GM12878 (cell line): ENCODE measurements around the gene USP12. TPM values are rescaled to one million over a fixed set of nuclear protein-coding genes. Genes with fewer than 3 reads are reported as not detected.

Source experiments
- ATAC-seq: fragments of 200-7000 bp; cut with Tn5 transposase; 3 replicates; pipeline ENCODE4 v1.9.1; 2020; ENCODE audit warnings: mild to moderate bottlenecking, moderate library complexity
- BruUV-seq: library from RNA; stranded (reverse); fragments of 400-500 nt; replicated peaks from 2 replicates; lab custom pipeline; 2021; lab: Mats Ljungman, UMichigan
- CTCF ChIA-PET: fragments of 300-600 bp; sonication (Branson Sonifier 250); formaldehyde crosslinking; extraction: SDS; loops from one replicate; lab custom pipeline; 2021; ENCODE audit warnings: inconsistent platforms; lab: Yijun Ruan, JAX
- POLR2A ChIA-PET: fragments of 350-600 bp; formaldehyde crosslinking; extraction: SDS; loops from one replicate; lab custom pipeline; 2021; ENCODE audit warnings: inconsistent platforms; lab: Charles Lee
- RAD21 ChIA-PET: fragments of 300-600 bp; sonication (Branson Sonifier 250); formaldehyde crosslinking; loops from one replicate; lab custom pipeline; 2023; ENCODE audit warnings: antibody characterized with exemption; ENCODE audit not compliant: unreplicated experiment; lab: Charles Lee
- SMC1A ChIA-PET: fragments of 300-600 bp; sonication (Branson Sonifier 250); formaldehyde crosslinking; loops from one replicate; lab custom pipeline; 2023; ENCODE audit not compliant: unreplicated experiment, uncharacterized antibody; lab: Charles Lee
- DNase-seq: peaks from one replicate; pipeline ENCODE4 v3.0.0-alpha.2; 2011; ENCODE audit warnings: low read depth, low spot score
- FAIRE-seq: peaks from 3 replicates; lab custom pipeline; 2011; peaks lifted over from hg19 to GRCh38; lab: Jason Lieb, UNC
- H2AFZ ChIP-seq: 2 replicates; pipeline ENCODE4 v1.6.0; 2011; ENCODE audit warnings: low read depth, low read length, control low read depth; ENCODE audit not compliant: control insufficient read depth
- H3K27ac ChIP-seq: 2 replicates; pipeline ENCODE4 v1.5.1; 2011; ENCODE audit warnings: control low read depth; ENCODE audit not compliant: control insufficient read depth, insufficient read depth
- H3K27me3 ChIP-seq, 2 experiments: replicated peaks in 1 of 2; 2 replicates each; pipeline versions ENCODE4 v1.6.0 to v1.6.1; 2011; ENCODE audit warnings: low read length in 1 of 2; ENCODE audit not compliant: control insufficient read depth in 2 of 2, insufficient read depth in 2 of 2
- H3K36me3 ChIP-seq, 2 experiments: 2 replicates each; pipeline ENCODE4 v1.5.1; 2011; ENCODE audit warnings: low read length in 1 of 2; ENCODE audit not compliant: control insufficient read depth in 2 of 2, insufficient read depth in 2 of 2
- H3K4me1 ChIP-seq: 2 replicates; pipeline ENCODE4 v1.6.1; 2011; ENCODE audit warnings: mild to moderate bottlenecking, low read length, moderate library complexity, mixed read lengths; ENCODE audit not compliant: control insufficient read depth, insufficient read depth
- H3K4me2 ChIP-seq: 2 replicates; pipeline ENCODE4 v1.6.0; 2011; ENCODE audit warnings: control low read depth; ENCODE audit not compliant: control insufficient read depth, insufficient read depth
- H3K4me3 ChIP-seq: fragments of 200-600 bp; sonication (generic); 2 replicates; pipeline ENCODE4 v1.5.1; 2016
- H3K79me2 ChIP-seq: 2 replicates; pipeline ENCODE4 v1.6.0; 2011; ENCODE audit warnings: low read length; ENCODE audit not compliant: control insufficient read depth, insufficient read depth
- H3K9ac ChIP-seq: 2 replicates; pipeline ENCODE4 v1.8.0; 2011; ENCODE audit warnings: low read length, control low read depth, mixed read lengths; ENCODE audit not compliant: control insufficient read depth, insufficient read depth
- H3K9me3 ChIP-seq: replicated peaks from 3 replicates; pipeline ENCODE4 v1.5.1; 2011; ENCODE audit warnings: mild to moderate bottlenecking, low read length; ENCODE audit not compliant: control insufficient read depth, insufficient read depth
- H4K20me1 ChIP-seq: 2 replicates; pipeline ENCODE4 v1.6.0; 2011; ENCODE audit not compliant: control insufficient read depth, insufficient read depth
- BACH1 ChIP-seq: fragments of 450-650 bp; IDR thresholded peaks from 2 replicates; pipeline ENCODE4 v1.6.1; 2017; ENCODE audit warnings: mild to moderate bottlenecking, borderline replicate concordance
- BCL11A ChIP-seq: IDR thresholded peaks from 2 replicates; pipeline ENCODE4 v1.6.1; 2011; ENCODE audit warnings: low read depth, low read length
- CHD2 ChIP-seq: IDR thresholded peaks from 2 replicates; pipeline ENCODE4 v1.6.1; 2011; ENCODE audit warnings: low read depth, low read length, improper control_type of control experiment, borderline replicate concordance
- EED ChIP-seq: sonication (generic); IDR thresholded peaks from 2 replicates; pipeline ENCODE4 v1.6.1; 2016; ENCODE audit warnings: antibody characterized with exemption, low read depth
- EP300 ChIP-seq, 2 experiments: fragments of 150-350 bp in 1 of 2; IDR thresholded peaks; 2 replicates each; pipeline ENCODE4 v1.6.1; 2011 to 2012; ENCODE audit warnings: low read depth in 2 of 2, low read length in 2 of 2, borderline replicate concordance in 1 of 2, improper control_type of control experiment in 1 of 2, inconsistent platforms in 1 of 2; ENCODE audit not compliant: control insufficient read depth in 1 of 2
- MEF2A ChIP-seq: IDR thresholded peaks from 2 replicates; pipeline ENCODE4 v1.6.1; 2011; ENCODE audit warnings: low read depth, mild to moderate bottlenecking, low read length, moderate library complexity; ENCODE audit not compliant: insufficient read depth
- MXI1 ChIP-seq: fragments of 150-350 bp; IDR thresholded peaks from 2 replicates; pipeline ENCODE4 v1.6.1; 2011; ENCODE audit warnings: low read depth, mild to moderate bottlenecking, inconsistent platforms, low read length, improper control_type of control experiment
- MYC ChIP-seq: IDR thresholded peaks from 2 replicates; pipeline ENCODE4 v1.6.1; 2011; ENCODE audit warnings: mild to moderate bottlenecking, low read length, moderate library complexity, inconsistent platforms; ENCODE audit not compliant: insufficient read depth, insufficient replicate concordance, insufficient read length, severe bottlenecking
- NR2C1 ChIP-seq: fragments of 450-650 bp; IDR thresholded peaks from 2 replicates; pipeline ENCODE4 v1.6.1; 2017; ENCODE audit warnings: antibody characterized with exemption, mild to moderate bottlenecking, moderate library complexity
- POLR2A ChIP-seq: IDR thresholded peaks from 2 replicates; pipeline ENCODE4 v1.6.1; 2011; ENCODE audit warnings: low read depth, mild to moderate bottlenecking, low read length
- RCOR1 ChIP-seq: conservative IDR thresholded peaks from 2 replicates; pipeline ENCODE4 v1.6.1; 2012; ENCODE audit warnings: low read depth, low read length, improper control_type of control experiment
- SP1 ChIP-seq: IDR thresholded peaks from one replicate; pipeline ENCODE4 v1.6.1; 2011; ENCODE audit warnings: low read depth, low read length
- STAT1 ChIP-seq: fragments of 450-650 bp; conservative IDR thresholded peaks from 2 replicates; pipeline ENCODE4 v1.6.1; 2014; ENCODE audit warnings: antibody characterized with exemption, mild to moderate bottlenecking
- ZSCAN29 ChIP-seq: fragments of 450-650 bp; IDR thresholded peaks from 2 replicates; pipeline ENCODE4 v1.6.1; 2017; ENCODE audit warnings: mild to moderate bottlenecking, moderate library complexity
- WGBS: methylation state at CpG from one replicate; pipeline ENCODE4 v1.1.6; 2016; ENCODE audit warnings: low lambda C conversion rate; ENCODE audit not compliant: insufficient replicate concordance, insufficient coverage; ENCODE audit errors: missing lambda C conversion rate; 5-methylcytosine and 5-hydroxymethylcytosine counted together
- in situ Hi-C: fragments of 300-500 bp; cut with MboI; formaldehyde crosslinking; loops from 9 replicates; pipeline ENCODE4 v1.14.3; 2018; ENCODE audit warnings: mixed read lengths
- intact Hi-C: fragments of 100-400 bp; cut with micrococcal nuclease; formaldehyde crosslinking; loops from one replicate; pipeline ENCODE4 v1.14.2; 2022; ENCODE audit not compliant: unreplicated experiment
- polyA plus RNA-seq, 11 experiments: library from polyadenylated mRNA; depleted of rRNA in 4 of 11; unstranded in 6 of 11; stranded (reverse) in 5 of 11; fragments of >200 nt; fragmentation: Nextera tagmentation in 4 of 11; fragmentation: Illumina TruSeq in 1 of 11; extraction: Ambion mirVana in 4 of 11; extraction: Trizol in 1 of 11; gene quantifications; 1 replicate in 1 of 11; 2 replicates in 10 of 11; pipeline versions ENCODE4 v1.2.1 to v1.2.3, GENCODE V29; 2011 to 2016; ENCODE audit warnings: inconsistent platforms in 2 of 11, missing spikeins in 2 of 11, low read depth in 1 of 11
- total RNA-seq, 4 experiments: library from RNA; depleted of rRNA in 3 of 4; stranded (reverse); fragments of >200 nt in 3 of 4; fragmentation: Illumina TruSeq in 1 of 4; extraction: Trizol in 1 of 4; gene quantifications; 2 replicates each; pipeline versions ENCODE4 v1.2.1 to v1.2.3, GENCODE V29; 2013 to 2021
- TF ChIP-seq, protein P1 (sequence below): fragments of 450-650 bp; IDR thresholded peaks from 2 replicates; pipeline ENCODE4 v1.6.1; 2016; ENCODE audit warnings: mild to moderate bottlenecking, moderate library complexity, borderline replicate concordance

The USP12 gene
- total and polyA plus RNA-seq, 10 of the 15 experiments (the other 5 are each of a cell fraction or from before 2014, with no cell fraction given): 3.5 to 32.2 (median 24.6) TPM

- in situ Hi-C loops: loop anchor here (5.0 kb wide), 1 partner anchor 80 kb away; the partner anchor contains the start of gene RPL21
- WGBS: 2% methylated on average over 29 of the region's 73 CpGs
- no peak for FAIRE-seq
- Histone ChIP-seq H3K4me2 (peak overlapping the region; percentile 10), H3K36me3 (no peaks in the 10 kb centered on the region), H3K79me2 (peaks cover 47% of the 10 kb centered on the region), H3K9ac (peak overlapping the region; percentile 70), H3K27me3 (no peaks in the 10 kb centered on the region), H3K4me3 (peak overlapping the region; percentile 59), H4K20me1 (no peaks in the 10 kb centered on the region), H3K27ac (peak overlapping the region; percentile 74), H3K9me3 (no peaks in the 10 kb centered on the region), H2AFZ (peak overlapping the region; percentile 47), H3K4me1 (peaks cover 11% of the 10 kb centered on the region)
- intact Hi-C loops: loop anchor here (1.0 to 10.0 kb wide), 3 partner anchors 79 to 187 kb away; partner anchors contain the start of gene RPL21
- POLR2A ChIA-PET: interaction anchor here (1.0 kb wide), 1 partner anchor 27 kb away, joined by 4 read pairs; no protein-coding TSS in a partner anchor
- BruUV-seq: TSS peak; percentile 75
- RAD21 ChIA-PET: interaction anchor here (0.7 to 1.5 kb wide), 3 partner anchors 26 to 41 kb away, joined by 3 read pairs; no protein-coding TSS in a partner anchor
- DNase-seq: no peak
- CTCF ChIA-PET: interaction anchor here (0.9 to 1.7 kb wide), 4 partner anchors 10 to 200 kb away, joined by 4 to 9 read pairs (median 4); no protein-coding TSS in a partner anchor
- SMC1A ChIA-PET: interaction anchor here (1.2 to 3.7 kb wide), 3 partner anchors 20 to 41 kb away, joined by 3 to 24 read pairs (median 5); no protein-coding TSS in a partner anchor
- peak; percentile 87 for ATAC-seq
- TF ChIP-seq, protein P1, sequence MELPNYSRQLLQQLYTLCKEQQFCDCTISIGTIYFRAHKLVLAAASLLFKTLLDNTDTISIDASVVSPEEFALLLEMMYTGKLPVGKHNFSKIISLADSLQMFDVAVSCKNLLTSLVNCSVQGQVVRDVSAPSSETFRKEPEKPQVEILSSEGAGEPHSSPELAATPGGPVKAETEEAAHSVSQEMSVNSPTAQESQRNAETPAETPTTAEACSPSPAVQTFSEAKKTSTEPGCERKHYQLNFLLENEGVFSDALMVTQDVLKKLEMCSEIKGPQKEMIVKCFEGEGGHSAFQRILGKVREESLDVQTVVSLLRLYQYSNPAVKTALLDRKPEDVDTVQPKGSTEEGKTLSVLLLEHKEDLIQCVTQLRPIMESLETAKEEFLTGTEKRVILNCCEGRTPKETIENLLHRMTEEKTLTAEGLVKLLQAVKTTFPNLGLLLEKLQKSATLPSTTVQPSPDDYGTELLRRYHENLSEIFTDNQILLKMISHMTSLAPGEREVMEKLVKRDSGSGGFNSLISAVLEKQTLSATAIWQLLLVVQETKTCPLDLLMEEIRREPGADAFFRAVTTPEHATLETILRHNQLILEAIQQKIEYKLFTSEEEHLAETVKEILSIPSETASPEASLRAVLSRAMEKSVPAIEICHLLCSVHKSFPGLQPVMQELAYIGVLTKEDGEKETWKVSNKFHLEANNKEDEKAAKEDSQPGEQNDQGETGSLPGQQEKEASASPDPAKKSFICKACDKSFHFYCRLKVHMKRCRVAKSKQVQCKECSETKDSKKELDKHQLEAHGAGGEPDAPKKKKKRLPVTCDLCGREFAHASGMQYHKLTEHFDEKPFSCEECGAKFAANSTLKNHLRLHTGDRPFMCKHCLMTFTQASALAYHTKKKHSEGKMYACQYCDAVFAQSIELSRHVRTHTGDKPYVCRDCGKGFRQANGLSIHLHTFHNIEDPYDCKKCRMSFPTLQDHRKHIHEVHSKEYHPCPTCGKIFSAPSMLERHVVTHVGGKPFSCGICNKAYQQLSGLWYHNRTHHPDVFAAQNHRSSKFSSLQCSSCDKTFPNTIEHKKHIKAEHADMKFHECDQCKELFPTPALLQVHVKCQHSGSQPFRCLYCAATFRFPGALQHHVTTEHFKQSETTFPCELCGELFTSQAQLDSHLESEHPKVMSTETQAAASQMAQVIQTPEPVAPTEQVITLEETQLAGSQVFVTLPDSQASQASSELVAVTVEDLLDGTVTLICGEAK: 0 out of 2 replicates have a peak, but pooled peaks have one; percentile 17
- TF ChIP-seq MYC (no peak), POLR2A (peak; percentile 7; the same call in 1 of the 2 replicates), EED (no peak), STAT1 (peak; percentile 63; the same call in 1 of the 2 replicates), BACH1 (peak; percentile 91), EP300 (IDR thresholded peaks at IDR 0.05; ENCODE audit: borderline replicate concordance in 1 of 2, control insufficient read depth in 1 of 2, low read depth in 2 of 2, low read length in 2 of 2) (peak in 1 of 2 experiments; percentile 26; a peak in 1 of 4 replicates), MEF2A (peak; percentile 43; the same call in 1 of the 2 replicates), NR2C1 (0 out of 2 replicates have a peak, but pooled peaks have one; percentile 6), ZSCAN29 (peak; percentile 66), RCOR1 (0 out of 2 replicates have a peak, but pooled peaks have one; percentile 27), BCL11A (no peak), MXI1 (peak; percentile 41; the same call in 1 of the 2 replicates), CHD2 (0 out of 2 replicates have a peak, but pooled peaks have one; percentile 56), SP1 (peak; percentile 89)
These were observed 350 bp upstream of the USP12 start for GRCh38 chr13:27171827-27172494.
